Spleen (tissue), 7 donors: ENCODE data around the gene ZNF2.

Source experiments
- CTCF ChIP-seq, 11 experiments: fragments of 200-600 bp in 7 of 11; fragments of 450-650 bp in 4 of 11; sonication (generic) in 4 of 11; IDR thresholded peaks in 8 of 11; conservative IDR thresholded peaks in 3 of 11; 1 replicate in 7 of 11; 2 replicates in 4 of 11; pipeline versions ENCODE4 v1.4.0 to v1.8.0; 2016 to 2021; ENCODE audit warnings: antibody characterized with exemption in 11 of 11, inconsistent platforms in 4 of 11, mild to moderate bottlenecking in 1 of 11
- POLR2AphosphoS5 ChIP-seq, 3 donors: sonication (generic); formaldehyde crosslinking; IDR thresholded peaks; one replicate each; pipeline ENCODE4 v1.5.1; 2017; ENCODE audit warnings: antibody characterized with exemption in 3 of 3
- donor health status: DM: no; HTN: no; CAD: no; lungs with moderate emphysema.
- donor health status: DM: no; HTN: no; CAD: no.
- donor health status: DM: no; HTN: no; CAD: no.

- TF ChIP-seq CTCF (IDR thresholded peaks at IDR 0.05 in 8 of 11, conservative IDR thresholded peaks at IDR 0.05 in 3 of 11) (no peak), POLR2AphosphoS5 (IDR thresholded peaks at IDR 0.05) (no peak)
Measured at GRCh38 chr2:95138702-95139101, 26.9 kb upstream of the ZNF2 start.
